GM21717 (cell line): ENCODE measurements around the gene SCEL.
A peak's percentile ranks its signal among the peaks of the same experiment; 100 is the strongest.

Experiments used
- ATAC-seq: cut with Tn5 transposase; IDR thresholded peaks from one replicate; pipeline ENCODE4 v1.9.1; 2021; ENCODE audit warnings: mild to moderate bottlenecking, moderate library complexity; ENCODE audit not compliant: unreplicated experiment

SCEL gene

DNA sequence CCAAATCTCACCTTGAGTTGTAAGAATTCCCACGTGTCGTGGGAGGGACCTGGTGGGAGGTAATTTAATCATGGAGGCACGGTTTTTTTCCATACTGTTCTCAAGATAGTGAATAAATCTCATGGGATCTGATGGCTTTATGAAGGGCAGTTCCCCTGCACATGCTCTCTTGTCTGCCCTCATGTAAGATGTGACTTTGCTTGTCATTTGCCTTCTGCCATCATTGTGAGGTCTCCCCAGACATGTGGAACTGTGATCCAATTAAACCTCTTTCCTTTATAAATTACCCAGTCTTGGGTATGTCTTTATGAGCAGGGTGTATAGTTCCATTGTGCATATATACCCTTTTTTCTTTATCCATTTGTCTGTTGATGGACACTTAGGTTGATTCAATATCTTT is 13.1 kb downstream of the SCEL start:
- no peak for ATAC-seq

DNA sequence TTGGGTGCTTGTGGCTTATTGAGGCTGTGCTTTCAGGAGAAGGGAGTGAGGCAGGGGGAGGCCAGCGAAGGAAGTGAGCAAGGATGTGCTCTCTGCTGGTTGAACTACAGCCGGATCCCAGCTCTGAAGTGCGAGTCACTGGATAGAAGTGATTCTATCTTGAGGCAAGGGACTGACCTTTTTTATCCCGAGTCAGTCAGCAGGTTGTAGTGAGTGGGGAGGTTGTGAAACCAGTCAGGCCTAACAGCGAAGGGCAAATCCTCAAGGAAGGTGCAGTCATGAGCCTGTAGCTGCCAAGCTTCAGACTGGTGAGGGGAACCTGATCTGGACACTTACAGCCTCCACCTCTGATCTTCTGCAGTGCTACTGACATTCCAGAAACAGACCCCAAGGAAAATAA is 18.6 kb downstream of the SCEL start:
- ATAC-seq = no peak

DNA sequence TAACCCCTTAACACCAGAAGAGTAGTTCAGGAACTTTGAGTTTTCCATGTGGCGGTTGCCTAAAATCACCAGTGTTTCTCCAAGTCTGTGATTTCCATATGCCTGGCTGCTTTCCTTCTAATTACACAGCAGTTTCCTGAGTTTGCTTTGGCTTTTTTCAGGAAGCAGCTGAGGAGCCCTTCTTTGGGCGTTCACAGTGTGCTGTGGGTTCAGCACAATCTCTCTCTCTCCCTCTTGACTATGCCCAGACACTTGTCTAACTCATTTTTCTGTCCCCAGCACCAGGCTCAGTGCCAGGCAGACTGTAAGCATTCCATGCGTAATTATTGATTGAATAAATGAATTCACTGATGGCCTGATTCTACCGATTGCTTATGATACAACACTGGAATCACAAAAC is 19.7 kb downstream of the SCEL start:
- no peak for ATAC-seq

DNA sequence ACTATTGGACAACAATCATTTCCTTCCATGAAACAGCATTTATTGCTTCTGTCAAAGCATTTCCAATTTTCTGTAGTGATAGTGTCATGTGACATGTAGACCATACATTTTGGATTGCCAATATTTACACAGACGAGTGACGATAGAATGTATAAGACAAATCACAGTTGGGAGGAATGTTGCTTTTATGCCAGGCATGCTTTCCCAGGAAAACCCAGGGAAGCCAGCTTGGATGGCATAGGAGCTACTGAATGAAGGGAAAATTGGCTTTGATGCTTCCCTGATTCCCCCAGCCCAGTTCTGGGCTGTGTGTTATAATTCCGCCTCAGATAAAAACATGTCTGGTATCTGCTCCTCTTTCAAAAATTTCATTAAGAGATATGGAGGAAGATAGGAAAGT is 22.5 kb downstream of the SCEL start:
- no peak for ATAC-seq

DNA sequence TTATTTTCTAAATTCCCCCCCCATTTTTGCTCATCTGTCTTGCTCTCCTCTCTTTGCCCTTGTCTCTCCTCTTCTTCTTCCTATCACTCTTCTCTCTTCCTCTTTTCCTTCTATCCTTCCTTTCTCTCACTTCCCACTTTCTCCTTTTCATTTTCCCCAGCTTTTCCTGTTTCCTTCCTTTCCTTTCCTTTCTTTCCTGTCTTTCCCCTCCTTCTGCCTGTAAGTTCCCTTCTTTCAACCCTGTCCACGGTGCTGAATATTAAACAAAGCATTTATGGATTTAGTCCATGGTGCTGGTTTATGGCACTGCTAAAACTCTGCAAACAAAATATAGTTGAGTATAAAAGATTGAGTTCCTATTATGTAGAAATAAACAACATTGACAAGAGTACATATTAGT is 27.6 kb downstream of the SCEL start:
- no peak for ATAC-seq

DNA sequence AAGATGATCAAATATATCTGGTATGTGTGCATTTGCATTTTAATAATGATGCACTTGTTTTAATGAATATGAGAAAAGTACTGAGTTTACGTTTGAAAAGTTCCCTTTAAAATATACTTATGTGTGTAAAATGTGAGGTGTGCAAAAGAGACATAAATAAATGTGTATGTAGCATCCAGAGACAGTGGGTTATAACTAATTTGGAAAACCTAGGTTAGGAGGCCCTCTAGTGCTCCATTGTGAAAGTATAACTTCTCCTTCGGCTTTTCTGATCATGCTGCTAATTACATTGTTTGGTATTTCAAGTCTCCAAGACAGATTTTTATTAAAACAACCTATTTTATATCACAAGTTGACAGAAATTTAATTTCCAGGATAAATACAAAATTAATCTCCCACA is 30.1 kb downstream of the SCEL start:
- ATAC-seq = peak; percentile 80

DNA sequence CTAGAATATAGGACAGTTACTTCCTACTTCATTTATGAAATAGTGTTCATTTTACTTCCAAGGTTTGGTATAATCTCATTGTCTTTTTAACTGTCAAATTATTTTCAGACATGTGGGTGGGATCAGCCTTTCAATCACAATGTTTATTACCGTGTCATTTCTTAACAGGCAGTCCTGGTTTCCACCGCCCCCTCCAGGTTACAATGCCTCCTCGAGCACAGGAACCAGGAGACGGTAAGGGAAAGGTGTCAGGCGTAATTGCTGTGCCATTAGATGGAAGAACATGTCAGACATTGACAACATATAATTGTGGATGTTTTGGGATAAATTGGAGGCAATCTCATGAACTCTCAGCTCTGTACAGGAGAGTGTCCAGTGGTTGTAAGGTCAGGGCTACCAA is 36.5 kb downstream of the SCEL start:
- no peak for ATAC-seq

DNA sequence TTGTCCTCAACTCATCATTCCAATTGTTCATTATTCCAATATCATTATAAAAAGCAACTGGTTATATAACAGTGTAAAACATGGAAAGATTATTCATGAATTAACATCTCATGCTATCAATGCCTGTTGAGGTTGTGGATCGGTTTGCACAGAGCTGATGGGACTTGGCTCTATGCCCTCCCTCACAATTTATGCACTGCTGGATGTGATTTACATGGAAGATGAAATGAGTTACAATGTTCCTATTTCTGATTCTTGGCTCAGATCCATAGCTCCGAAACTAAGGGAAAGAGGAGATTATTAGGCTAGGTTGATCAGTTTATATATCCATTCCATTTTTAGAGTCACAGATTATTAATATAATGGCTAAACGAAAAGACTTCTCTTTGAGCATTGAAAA is 38.6 kb downstream of the SCEL start:
- ATAC-seq = no peak

DNA sequence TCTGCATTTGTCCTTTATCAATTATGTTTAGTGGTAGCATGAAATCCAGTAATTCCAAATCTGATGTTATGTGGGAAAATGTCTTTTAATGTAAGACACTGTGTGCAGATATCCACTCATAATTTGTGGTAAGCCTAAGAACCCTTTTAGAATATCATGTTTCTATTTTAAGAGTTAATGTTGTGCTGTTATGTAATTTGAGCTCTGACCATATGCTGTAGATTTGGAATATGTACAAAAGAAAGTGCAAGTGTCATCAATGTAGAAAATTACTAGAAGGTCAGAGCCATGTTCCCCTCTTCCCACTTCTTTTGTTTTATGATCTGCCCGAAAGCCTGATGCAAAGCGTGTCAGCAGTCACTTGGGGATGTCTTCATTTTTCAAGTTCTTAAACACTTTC is 44.5 kb downstream of the SCEL start:
- no peak for ATAC-seq

DNA sequence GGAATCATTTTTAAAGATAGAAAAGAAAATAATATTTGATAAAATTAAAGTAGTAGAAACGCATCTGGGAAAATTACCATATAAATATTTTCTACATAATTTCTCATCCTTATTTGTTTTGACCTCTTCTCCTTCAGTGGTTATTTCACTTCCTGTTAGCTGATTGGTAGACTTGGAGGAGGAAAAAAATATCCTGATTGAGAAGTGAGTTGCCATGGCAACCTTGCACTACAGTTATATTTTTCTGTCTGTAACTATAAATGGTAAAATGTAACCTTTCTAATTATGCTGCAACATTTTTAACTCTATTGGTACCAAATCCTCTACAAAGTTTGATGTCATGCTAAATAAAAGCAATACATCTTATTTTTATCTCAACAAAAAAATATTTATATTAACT is 45.2 kb downstream of the SCEL start:
- no peak for ATAC-seq

DNA sequence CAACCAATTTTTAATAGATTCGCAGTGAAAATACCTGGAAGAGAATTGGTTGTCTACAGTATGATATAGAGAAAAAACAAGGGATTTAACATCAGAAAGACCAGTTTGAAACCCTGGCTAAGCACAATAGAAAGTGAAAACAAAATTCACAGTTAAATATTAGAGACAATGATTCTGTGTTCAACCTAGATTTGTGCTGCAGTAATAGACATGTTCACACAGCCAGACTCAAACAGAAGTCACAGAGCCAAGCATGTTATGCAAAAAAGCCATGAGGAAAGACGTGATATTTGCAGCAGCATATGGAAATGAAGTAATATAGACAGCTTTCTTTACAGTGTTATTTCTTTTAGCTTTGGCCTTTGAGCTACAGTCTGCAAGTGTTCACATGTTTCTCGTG is 48.1 kb downstream of the SCEL start:
- no peak for ATAC-seq

DNA sequence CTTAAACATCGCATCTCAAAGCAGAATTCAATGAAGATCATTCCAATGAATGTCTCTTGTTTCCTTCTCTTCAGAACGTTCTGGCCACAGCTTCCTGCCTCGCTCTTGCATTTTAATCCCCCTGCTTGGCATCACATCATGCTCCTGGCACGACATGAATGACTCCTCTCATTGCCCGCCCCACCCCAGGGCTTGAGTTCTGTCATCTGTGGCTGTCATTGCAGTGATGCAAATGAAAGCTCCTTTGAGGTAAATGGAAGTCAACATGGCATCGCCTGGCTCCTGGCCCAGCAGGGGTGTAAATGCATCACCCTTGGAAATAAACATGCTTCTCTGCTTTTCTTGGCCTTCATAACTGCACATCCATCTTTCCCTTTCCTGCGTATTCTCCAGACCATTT is 48.6 kb downstream of the SCEL start:
- no peak for ATAC-seq

DNA sequence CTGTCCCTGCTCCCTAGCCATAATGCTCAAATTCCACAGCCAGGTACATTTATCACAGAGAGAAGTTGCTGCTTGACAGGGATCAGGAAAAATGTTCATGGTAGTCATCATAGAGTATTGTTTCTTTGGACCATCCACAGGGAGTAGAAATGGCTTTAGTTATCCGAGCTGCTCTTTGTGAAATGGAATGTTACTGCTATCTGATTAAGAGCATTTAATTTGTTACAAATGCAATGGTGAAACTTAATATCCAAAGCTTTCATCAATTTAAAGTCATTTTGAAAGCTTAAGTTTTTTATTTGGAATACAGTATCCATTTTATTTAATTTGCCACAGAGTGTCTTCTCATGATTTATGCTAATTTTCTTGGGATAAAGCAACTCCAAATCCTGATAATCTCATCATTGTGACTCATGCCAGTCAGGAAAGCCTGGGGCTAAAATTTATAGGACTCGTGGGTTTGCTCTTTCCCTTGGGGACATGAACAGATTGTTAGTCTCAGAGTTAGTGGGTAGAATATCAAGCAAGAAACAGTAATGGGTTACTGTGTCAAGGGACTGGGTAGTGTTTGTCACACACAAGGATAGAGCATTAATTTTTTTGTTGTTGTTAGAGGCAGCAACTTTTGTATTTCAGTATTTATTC is 59.8 kb downstream of the SCEL start:
- ATAC-seq = no peak

DNA sequence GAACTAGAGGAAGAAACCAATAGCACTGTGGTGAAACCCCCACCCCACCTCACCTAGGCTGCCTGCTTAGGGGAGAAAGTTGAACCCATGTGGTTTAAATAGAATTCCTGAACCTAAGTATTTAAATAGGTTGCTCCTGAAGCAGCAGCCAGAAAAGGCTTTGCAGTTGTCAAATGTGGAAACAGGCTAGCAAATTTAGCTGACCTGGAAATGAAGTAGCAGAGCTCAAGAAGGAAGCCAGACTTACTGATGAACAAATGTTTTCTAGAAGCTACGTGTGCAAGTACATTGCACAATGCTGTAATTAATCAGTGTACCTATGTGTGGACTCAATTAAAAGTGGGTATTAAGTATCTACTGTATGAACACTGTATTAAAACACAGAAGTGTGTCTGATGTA is 61.3 kb downstream of the SCEL start:
- ATAC-seq = no peak

DNA sequence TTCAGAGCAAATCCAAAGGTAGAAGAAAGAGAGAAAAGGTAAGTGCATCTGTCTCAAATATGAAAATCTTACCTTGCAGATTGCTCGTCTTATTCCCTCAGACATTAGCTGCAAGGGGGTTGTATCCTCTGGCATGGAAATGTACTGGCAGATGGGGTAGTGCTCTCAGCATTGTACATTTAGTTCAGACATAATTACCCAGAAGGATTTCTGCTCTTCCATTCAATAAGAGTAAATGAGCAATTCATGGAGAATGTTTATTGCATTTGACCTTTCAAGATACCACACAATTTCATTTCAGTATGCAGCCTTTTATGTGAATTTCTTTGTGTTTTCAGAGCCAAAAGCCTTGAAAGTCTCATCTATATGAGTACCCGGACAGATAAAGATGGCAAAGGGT is 63.8 kb downstream of the SCEL start:
- ATAC-seq = no peak

DNA sequence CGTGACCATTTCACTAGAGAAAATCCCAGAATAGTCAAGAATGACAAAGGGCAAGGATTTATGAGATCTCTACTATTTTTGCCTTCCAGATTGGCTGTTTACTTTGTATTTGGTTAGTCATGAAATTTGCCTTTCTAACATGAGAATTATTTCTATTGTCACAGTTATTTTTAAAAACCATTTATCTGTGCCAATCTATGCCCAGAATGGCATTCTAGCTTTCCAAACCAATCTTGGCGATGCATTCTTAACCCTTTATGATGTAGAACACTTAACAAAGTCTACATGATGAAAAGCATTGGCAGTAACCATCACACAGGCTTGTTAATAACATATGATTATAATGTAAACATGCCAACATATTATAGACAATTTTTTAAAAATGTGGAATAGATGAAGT is 65.2 kb downstream of the SCEL start:
- ATAC-seq = no peak

DNA sequence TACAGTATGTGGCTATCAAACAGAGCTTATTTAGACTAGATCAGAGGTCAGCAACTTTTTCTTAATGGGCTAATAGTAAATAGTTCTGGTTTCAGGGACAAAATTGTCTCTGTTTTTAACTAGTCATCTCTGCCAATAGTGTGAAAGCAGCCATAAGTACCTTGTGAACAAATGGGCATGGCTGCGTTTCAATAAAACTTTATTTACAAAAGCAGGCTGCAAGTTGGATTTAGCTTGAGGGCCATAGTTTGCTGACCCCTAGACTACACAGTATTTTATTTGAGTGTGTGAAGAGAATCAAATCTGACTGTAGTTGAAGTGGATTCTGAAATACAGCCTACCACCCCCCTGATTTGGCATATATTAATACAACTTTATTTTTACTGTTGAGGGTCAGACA is 75.6 kb downstream of the SCEL start:
- no peak for ATAC-seq

DNA sequence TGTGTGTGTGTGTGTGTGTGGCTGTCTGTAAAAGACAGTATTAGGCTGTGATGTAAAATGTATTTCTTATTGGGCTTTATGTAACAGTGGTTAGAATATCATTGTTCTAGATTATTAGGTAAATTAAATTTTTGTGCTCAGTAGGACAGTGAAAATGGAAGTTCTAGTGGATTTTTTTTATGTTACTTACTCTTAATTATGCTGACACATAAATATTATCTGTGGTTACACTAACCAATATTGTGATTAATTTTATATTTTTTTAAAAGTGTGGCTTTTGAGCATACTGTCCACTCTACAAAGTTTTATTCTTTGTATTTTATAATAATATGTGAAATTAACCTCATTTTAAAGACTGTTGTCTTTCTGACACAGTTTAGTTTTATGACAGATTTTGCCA is 80.5 kb downstream of the SCEL start:
- no peak for ATAC-seq

DNA sequence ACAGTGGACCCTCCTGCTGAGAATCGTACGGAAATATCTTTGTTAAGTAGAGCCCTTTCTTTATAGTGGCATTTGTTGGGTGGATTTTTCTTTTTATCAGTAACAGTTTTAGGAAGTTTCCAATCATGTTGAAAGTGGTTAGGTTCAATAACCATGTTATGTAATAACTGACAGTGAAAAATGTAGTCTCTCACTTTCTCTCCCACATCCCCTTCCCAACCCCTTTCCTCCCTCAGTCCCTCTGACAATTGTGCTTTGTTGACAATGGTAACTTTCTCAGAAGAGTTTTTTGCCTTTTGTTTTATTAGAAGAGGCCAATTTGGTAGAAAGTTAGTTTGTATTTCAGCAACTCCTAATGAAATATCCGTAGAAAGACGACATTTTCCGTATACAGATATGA is 84.1 kb downstream of the SCEL start:
- ATAC-seq = no peak

DNA sequence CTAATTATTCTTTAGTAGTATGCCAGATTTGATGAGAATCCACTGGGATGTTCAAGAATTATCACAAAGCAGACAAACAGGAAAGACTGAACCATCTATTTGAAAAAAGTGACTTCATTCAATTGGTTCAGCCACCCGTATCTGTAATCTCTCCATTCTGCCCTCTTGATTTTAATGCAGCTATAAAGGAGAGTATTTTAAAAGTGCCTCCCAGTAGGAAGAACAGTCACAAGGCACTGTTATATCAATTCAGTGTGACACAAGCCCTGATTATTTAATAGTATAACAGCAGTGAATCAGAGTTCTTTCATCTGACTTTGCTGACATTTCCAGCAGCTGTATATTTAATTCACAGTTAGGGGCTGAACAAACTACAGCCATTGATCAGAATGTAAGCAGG is 84.6 kb downstream of the SCEL start:
- no peak for ATAC-seq

DNA sequence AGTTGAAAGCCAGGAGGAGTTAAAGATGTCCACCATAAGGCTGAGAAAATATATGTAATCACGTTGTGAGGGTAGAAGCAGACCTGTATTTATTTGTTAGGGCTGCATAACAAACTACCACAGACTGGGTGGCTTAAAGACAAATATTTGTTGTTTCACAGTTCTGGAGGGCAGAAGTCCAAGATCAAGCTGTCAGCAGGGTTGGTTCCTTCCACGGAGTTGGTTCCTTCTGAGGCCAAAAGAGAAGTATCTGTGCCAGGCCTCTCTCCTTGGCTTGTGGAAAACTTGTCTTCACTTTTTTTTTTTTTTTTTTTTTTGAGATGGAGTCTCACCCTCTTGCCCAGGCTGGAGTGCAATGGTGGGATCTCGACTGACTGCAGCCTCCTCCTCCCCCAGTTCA is 88.3 kb downstream of the SCEL start:
- ATAC-seq = no peak

DNA sequence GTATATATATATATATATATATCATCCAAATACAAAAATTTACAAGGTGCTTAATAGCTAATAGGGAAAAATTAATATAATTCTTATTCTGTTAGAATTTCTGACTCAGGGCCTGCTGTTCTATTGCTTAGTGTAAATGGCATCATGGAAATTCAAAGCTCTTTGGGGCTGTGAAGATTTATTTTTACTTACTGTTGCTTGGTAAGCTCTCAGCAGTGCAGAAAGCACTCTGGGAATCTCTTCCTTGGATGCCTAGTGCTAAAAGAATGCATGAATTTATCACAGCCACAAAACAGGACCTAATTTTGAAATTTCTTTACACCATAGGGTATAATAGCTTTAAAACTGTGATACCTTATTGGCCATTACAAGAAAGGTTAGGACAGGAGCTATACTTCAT is 92.7 kb downstream of the SCEL start:
- ATAC-seq = no peak

DNA sequence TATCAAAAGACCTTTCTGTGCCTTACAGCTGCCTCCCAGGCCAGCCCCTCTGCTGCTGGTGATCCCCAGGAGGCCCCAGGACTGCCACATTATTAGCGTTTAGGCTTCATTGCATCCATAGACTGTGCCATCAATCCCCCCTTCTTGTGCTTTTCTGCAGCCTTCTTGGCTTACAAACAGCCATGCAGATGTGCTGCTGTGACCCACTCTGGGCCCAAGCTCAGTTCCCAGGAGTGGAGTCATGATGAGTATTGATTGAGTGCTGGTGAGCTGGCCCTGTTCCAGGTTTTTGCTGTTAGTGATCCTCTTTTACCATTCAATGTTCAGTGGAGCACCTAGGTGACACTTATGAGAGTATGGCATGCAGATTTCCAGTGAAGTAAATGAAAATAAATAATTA is 102.1 kb downstream of the SCEL start:
- no peak for ATAC-seq

DNA sequence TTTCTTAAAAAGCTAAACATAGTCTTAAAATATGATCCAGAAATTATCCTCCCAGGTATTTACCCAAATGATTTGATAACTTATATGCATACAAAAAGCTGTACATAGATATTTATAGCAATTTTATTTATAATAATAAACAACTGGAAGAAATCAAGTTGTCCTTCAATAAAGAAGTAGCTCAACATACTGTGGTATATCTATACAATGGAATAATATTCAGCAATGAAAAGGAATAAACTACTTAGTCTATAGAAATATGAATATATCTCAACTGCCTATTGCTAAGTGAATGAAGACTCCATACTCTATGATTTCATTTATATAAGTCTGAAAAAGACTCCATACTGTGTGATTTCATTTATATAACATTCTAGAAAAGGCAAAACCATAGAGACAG is 114.9 kb downstream of the SCEL start:
- no peak for ATAC-seq
